ENCODE results near the gene NMUR2. TPM values are rescaled to one million over a fixed set of nuclear protein-coding genes. Genes with fewer than 3 reads are reported as not detected.

The NMUR2 gene
- not detected in 2 replicates for total RNA-seq (2014; rRNA removed; shearing (Covaris generic))

- in situ Hi-C loops (cut with HindIII; ENCODE audit: low sequenced_read_pairs), result no loop called here
- DNase-seq (ENCODE audit: low spot score), result no peak
Measured at GRCh38 chr5:152405145-152405544, at the start of gene NMUR2. TSS of gene NMUR2 (minus strand) at chr5:152405279. CDS start at chr5:152405113, 166 bp downstream.

DNA sequence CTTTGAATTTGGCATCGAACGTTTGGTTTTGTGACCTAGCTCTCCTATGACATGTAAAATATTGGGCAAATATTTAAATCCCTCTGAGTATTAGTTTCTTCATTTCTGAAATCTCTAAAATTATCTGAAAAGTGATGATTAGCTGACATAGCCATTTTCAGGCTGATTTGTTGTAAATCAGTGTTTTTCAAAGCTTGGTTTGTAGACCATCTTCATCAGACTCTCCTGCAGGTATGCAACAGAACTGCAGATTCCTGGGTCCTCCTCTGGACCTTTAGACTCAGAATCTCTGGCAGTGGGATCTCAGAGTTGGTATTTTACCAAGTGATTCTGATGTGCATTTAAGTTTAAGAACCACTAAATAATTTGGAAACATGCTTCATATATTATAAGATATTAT, 38.9 kb upstream of the NMUR2 start:
- in situ Hi-C loops (cut with HindIII; ENCODE audit: low sequenced_read_pairs), result no loop called here
- DNase-seq (ENCODE audit: low spot score), result no peak

- DNase-seq (ENCODE audit: low spot score), result no peak
- in situ Hi-C loops (cut with HindIII; ENCODE audit: low sequenced_read_pairs), result no loop called here
Measured at GRCh38 chr5:152439791-152440190, 34.7 kb upstream of the NMUR2 start.

DNA sequence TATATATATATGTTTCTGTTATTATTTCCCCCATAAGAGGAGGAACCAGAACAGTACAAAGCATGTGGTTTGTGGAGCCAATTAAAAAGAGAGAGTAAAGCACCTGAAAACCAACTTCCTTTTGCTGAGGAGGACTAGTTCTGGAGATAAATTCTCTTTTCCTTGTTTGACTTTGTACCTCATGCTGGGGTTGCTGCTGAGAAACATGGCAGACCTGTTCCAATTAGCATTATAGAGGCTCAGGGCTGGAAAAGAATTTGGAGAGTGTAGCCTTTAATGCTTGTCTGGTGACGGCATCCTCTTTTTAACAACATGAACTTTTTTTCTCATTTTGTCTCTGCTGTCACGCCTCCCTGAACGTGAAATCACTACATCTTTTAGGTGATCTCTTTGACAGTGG, 32.8 kb upstream of the NMUR2 start:
- in situ Hi-C loops (cut with HindIII; ENCODE audit: low sequenced_read_pairs), result no loop called here
- no peak for DNase-seq (ENCODE audit: low spot score)

DNA sequence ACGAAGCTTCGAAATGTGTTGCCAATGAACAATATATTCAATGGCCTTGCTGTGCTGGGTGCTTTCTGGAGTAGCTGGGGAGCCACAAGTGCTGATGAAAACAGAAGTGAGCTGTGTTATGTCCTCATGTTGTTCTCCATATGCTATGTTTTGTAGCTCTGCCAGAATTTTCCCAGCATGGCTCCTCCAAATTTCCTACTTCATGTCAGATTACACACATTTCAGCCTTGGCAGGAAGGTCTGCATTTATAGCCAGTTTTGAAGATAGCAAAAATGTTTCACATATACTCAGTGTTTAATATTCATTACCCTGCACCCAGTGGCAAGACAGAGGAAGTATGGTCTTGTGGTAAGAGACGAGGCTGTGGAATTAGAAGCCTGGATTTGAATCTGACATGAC, 22.6 kb upstream of the NMUR2 start:
- in situ Hi-C loops (cut with HindIII; ENCODE audit: low sequenced_read_pairs), result no loop called here
- peak; percentile 96 for DNase-seq (ENCODE audit: low spot score)

- DNase-seq (ENCODE audit: low spot score), result no peak
- in situ Hi-C loops (cut with HindIII; ENCODE audit: low sequenced_read_pairs), result no loop called here
Measured at GRCh38 chr5:152425083-152425482, 20.0 kb upstream of the NMUR2 start.

GRCh38 chr5:152424501-152424900, 19.4 kb upstream of the NMUR2 start:
- no peak for DNase-seq (ENCODE audit: low spot score)
- in situ Hi-C loops (cut with HindIII; ENCODE audit: low sequenced_read_pairs), result no loop called here

DNA sequence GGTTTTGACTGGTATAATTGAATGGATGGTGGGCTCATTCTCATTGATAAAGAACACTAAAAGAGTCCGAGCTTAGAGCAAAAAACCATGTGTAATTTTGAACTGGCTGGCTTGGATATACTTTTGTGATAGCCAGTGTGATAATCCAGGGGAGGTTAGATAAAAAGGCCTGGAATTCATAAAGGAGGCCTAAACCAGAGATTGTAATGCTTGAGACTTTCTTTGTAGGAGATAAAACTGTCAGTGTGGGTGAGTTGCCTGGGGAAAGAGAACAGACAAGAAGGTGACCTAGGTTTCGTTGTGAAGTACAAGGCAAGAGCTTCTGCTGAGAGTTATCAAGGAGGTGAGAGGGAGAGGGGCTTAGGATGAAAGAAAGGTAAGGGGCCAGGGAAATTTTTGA, 17.0 kb upstream of the NMUR2 start:
- DNase-seq (ENCODE audit: low spot score), result no peak

GRCh38 chr5:152412129-152412528, 7.0 kb upstream of the NMUR2 start:
- in situ Hi-C loops (cut with HindIII; ENCODE audit: low sequenced_read_pairs), result no loop called here
- DNase-seq (ENCODE audit: low spot score), result no peak

More for the DNA sequence above, 17.0 kb upstream of the NMUR2 start:
- in situ Hi-C loops (cut with HindIII; ENCODE audit: low sequenced_read_pairs), result no loop called here

- in situ Hi-C loops (cut with HindIII; ENCODE audit: low sequenced_read_pairs), result no loop called here
- no peak for DNase-seq (ENCODE audit: low spot score)
Measured at GRCh38 chr5:152406082-152406481, 1.0 kb upstream of the NMUR2 start.

- in situ Hi-C loops (cut with HindIII; ENCODE audit: low sequenced_read_pairs), result no loop called here
- no peak for DNase-seq (ENCODE audit: low spot score)
Measured at GRCh38 chr5:152404494-152404893, 585 bp downstream of the NMUR2 start.

- in situ Hi-C loops (cut with HindIII; ENCODE audit: low sequenced_read_pairs), result no loop called here
- DNase-seq (ENCODE audit: low spot score), result no peak
Measured at GRCh38 chr5:152403046-152403445, 2.0 kb downstream of the NMUR2 start.

GRCh38 chr5:152400846-152401245, 4.2 kb downstream of the NMUR2 start:
- DNase-seq (ENCODE audit: low spot score), result no peak
- in situ Hi-C loops (cut with HindIII; ENCODE audit: low sequenced_read_pairs), result no loop called here

- in situ Hi-C loops (cut with HindIII; ENCODE audit: low sequenced_read_pairs), result no loop called here
- DNase-seq (ENCODE audit: low spot score), result no peak
Measured at GRCh38 chr5:152397581-152397980, 7.5 kb downstream of the NMUR2 start.

GRCh38 chr5:152393441-152393840, 11.6 kb downstream of the NMUR2 start:
- in situ Hi-C loops (cut with HindIII; ENCODE audit: low sequenced_read_pairs), result no loop called here
- no peak for DNase-seq (ENCODE audit: low spot score)

- in situ Hi-C loops (cut with HindIII; ENCODE audit: low sequenced_read_pairs), result no loop called here
Measured at GRCh38 chr5:152389208-152389849, 15.8 kb downstream of the NMUR2 start.

DNA sequence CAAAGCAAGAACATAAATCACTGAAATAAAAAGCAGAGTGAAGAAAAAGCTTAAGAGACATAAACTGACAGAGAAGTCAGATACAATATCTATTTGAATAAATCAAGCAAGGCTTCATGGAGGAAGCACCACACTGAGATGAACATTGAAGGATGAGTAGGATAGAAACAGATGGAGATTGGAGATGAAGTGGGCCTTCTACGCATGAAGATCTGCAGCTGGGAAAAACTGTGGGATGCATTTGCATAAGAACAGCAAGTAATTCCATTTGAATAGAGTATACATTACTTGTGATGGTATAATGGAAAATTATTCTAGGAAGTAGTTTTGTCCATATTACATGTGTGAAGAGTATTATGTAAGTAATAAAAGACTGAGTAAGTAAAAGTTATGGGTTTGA, 16.5 kb downstream of the NMUR2 start:
- in situ Hi-C loops (cut with HindIII; ENCODE audit: low sequenced_read_pairs), result no loop called here
- DNase-seq (ENCODE audit: low spot score), result no peak

More at GRCh38 chr5:152389208-152389849, 15.8 kb downstream of the NMUR2 start:
- no peak for DNase-seq (ENCODE audit: low spot score)

DNA sequence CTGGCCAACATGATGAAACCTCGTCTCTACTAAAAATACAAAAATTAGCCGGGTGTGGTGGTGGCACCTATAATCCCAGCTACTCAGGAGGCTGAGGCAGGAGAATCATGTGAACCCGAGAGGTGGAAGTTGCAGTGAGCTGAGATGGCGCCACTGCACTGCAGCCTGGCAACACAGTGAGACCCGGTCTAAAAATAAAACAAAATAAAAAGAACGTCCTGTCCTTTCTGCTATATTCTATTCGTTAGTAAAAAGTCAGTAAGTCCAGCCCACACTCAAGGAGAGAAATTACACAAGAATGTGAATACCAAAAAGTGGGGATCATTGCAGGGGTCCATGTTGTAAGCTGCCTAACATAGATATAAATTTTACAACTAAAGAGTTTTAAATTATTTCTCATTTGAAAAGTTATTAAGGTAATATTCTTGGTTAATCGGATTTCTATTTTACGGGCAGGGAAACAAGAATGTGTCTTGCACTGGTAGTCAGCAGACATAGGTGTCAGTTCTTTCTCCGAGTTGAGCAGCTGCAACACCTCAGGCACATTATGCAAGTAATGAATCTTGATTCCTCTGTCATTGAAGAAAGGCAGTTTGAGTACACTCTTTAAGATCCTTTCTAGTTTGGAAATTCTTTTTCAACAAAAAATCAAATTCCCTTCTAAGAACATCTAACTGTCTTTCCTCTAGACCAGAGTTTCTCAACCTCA, 24.5 kb downstream of the NMUR2 start:
- in situ Hi-C loops (cut with HindIII; ENCODE audit: low sequenced_read_pairs), result no loop called here

DNA sequence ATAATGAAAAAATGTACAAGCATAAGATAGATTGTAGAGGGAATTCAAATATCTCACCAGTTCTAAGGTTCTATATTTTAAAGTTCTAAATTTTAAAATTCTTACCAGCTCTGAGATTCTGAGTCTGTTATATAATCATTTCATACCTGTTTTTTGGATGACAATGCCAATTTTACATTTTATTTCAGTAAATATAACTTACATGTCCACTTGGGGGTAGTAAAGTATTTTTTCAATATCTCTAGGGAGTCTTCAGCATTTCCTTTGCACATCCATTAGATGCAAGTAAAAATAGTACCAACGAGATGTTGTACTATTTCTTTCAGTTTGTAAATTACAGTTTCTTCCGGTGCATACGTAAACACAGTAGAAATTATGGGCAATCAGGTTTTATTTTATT, 25.7 kb downstream of the NMUR2 start:
- in situ Hi-C loops (cut with HindIII; ENCODE audit: low sequenced_read_pairs), result no loop called here
- DNase-seq (ENCODE audit: low spot score), result peak; percentile 36

More for the DNA sequence above, 24.5 kb downstream of the NMUR2 start:
- DNase-seq (ENCODE audit: low spot score), result no peak

- peak; percentile 44 for DNase-seq (ENCODE audit: low spot score)
- in situ Hi-C loops (cut with HindIII; ENCODE audit: low sequenced_read_pairs), result no loop called here
Measured at GRCh38 chr5:152378730-152379129, 26.3 kb downstream of the NMUR2 start.

DNA sequence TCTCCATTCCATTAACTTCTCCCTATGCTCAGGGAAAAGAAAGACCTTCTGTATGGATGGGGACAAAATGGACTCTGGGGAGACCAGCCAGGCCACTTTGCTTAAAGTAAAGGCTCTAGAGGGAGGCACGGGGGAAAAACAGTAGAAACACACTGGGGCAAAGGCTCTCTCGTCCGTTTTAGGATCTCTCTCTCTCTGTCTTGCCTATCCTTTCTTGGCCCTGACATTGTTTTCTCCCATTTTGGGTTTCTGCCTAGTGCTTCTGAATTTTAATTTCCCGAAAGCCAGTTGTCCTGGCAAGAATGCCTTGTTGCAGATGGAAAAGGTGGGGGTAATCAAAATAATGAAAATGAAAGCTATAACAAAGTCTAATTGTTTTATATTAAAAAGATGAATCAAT, 28.2 kb downstream of the NMUR2 start:
- in situ Hi-C loops (cut with HindIII; ENCODE audit: low sequenced_read_pairs), result no loop called here

More for the DNA sequence above, 28.2 kb downstream of the NMUR2 start:
- peak; percentile 94 for DNase-seq (ENCODE audit: low spot score)
